Activated T-cell treated with anti-CD3 and anti-CD28 coated beads, Interleukin-2, amount 50 U/mL, for 24 hours (primary cell): ENCODE measurements around the gene TMPRSS13.
"Not testable (repeated sequence)": the region's sequence is repeated elsewhere in the genome, so short reads cannot be mapped to it uniquely, and the experiment has no call there.

Experiments
- DNase-seq: peaks from one replicate; pipeline ENCODE4 v3.0.0-alpha.2; 2020
- H3K27ac Mint-ChIP-seq: 2 replicates; pipeline ENCODE4 v1.8.0; 2020; ENCODE audit warnings: mild to moderate bottlenecking, mixed read lengths
- H3K27me3 Mint-ChIP-seq: 2 replicates; pipeline ENCODE4 v1.8.0; 2020; ENCODE audit warnings: mixed read lengths
- H3K36me3 Mint-ChIP-seq: 2 replicates; pipeline ENCODE4 v1.8.0; 2020; ENCODE audit warnings: low read depth, mixed read lengths
- H3K4me1 Mint-ChIP-seq: 2 replicates; pipeline ENCODE4 v1.8.0; 2020; ENCODE audit warnings: low read depth, mixed read lengths
- H3K4me3 Mint-ChIP-seq: 2 replicates; pipeline ENCODE4 v1.8.0; 2020; ENCODE audit warnings: mild to moderate bottlenecking, moderate library complexity, mixed read lengths
- H3K9me3 Mint-ChIP-seq: 2 replicates; pipeline ENCODE4 v1.8.0; 2020; ENCODE audit warnings: mixed read lengths

Gene TMPRSS13

DNA sequence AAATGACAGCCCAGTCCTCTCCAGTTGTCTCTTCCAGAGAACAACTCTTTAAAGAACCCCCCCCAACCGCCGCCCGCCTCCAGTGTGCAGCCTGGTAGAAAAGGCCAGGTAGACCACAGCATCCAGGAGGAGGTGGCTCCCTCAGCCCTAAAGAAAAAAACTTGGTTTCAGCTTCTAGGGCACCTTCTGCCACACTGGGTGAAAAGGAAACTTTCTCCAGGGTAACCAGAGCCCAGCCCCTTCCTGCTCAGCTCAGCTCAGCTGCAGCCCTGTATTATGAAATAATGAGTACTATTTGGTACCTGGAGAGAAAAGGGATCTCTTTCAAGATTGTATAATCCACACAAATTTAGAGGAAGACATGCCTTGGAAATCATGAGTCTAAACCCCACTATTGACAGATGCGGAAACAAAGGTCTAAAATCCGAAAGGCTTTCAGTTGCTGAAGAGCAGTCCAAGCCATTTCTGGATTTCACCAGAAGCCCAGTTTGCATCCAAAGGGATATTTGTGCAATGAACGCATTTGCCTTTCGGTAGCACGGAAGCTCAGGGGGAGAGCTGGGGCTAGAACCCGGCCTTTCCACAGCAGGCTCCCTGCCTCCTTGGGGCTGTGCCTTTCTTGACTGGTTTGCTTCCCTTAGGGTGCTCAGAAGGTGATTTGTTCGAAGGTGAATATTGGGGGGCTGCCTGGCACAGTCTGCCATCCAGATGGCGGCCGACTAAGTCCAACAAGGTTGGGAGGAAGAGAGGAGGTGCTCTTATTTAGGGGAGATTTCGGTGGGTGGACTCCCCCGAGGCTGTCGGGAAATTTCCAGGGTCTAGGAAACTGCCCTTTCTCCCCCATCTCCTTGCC lies 56.0 kb downstream of the TMPRSS13 start:
- H3K27ac Mint-ChIP-seq, result no peak overlapping the region
- no peaks in the 10 kb centered on the region for H3K36me3 Mint-ChIP-seq
- peaks cover 58% of the 10 kb centered on the region for H3K27me3 Mint-ChIP-seq
- no peak overlapping the region for H3K4me3 Mint-ChIP-seq
- no peaks in the 10 kb centered on the region for H3K9me3 Mint-ChIP-seq
- DNase-seq, result no peak
- peaks cover 30% of the 10 kb centered on the region for H3K4me1 Mint-ChIP-seq

DNA sequence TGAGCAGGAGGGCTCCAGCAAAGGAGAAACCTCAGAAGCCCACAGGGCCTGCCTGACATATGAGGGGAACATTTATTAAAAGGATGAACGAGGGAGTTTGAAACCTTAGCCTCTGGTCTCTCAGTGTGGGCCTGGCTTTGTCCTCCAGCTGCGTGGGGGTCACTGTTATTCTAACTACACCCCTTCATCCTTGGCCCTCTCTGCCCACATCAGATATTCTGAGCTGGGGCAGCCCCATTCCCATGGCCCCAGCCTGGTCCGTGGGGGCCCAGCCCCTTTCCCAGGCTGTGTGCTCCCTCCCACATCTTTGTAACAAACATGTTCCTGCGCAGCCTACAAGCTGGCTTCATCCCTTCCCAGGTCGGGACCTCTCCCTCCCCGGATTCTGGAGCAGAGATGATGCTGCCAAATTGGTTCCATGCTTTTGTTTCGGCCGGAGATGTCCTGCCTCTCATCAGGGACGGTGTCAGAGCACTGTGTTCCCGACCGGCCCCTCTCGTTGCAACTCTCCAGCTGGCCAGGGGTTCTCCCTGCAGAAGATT lies 56.7 kb downstream of the TMPRSS13 start:
- no peak for DNase-seq
- Mint-ChIP-seq H3K4me3 (no peak overlapping the region), H3K27me3 (peaks cover 50% of the 10 kb centered on the region), H3K9me3 (no peaks in the 10 kb centered on the region), H3K4me1 (peaks cover 30% of the 10 kb centered on the region), H3K36me3 (no peaks in the 10 kb centered on the region), H3K27ac (no peak overlapping the region)

DNA sequence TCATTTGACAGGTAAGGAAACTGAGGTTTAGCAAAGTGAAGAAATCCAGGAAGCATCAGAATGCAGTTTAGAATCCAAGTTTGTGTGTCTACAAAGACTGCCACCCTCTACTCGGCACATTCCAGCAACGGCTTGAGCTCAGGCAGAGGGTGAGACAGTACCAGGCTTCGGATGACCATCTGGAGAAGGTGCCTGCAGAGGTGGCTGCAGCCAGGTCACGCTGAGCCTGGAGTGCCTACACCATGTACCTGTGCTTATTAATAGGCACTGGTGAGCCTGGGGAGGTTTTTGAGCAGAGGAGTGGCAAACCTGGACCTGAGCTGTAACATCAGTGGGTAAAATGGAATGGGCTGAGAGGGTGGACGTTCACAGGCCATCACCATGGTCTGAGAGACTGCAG lies 57.4 kb downstream of the TMPRSS13 start:
- no peak overlapping the region for H3K27ac Mint-ChIP-seq
- H3K27me3 Mint-ChIP-seq, result peaks cover 43% of the 10 kb centered on the region
- H3K4me1 Mint-ChIP-seq, result peaks cover 28% of the 10 kb centered on the region
- DNase-seq, result no peak
- no peaks in the 10 kb centered on the region for H3K9me3 Mint-ChIP-seq
- H3K4me3 Mint-ChIP-seq, result no peak overlapping the region
- no peaks in the 10 kb centered on the region for H3K36me3 Mint-ChIP-seq

DNA sequence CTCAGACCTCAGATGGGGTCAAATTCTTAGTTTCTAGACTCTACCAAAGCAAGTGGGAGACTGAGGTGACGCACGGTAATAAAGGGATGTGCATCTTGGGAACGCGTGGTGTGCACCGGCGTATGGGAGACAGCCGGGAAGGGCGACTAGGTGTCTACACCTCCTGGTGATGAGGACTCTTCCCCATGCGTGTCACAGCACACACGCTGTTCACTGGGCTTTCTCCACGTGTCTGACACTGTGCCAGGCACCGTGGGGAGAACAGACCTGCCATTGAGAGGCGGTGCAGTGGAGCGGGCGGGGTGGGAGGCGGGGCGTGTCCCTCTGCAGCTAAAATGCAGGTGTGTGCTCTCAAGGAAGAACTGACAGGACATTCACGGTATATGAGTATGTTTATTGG lies 58.0 kb downstream of the TMPRSS13 start:
- no peaks in the 10 kb centered on the region for H3K9me3 Mint-ChIP-seq
- H3K36me3 Mint-ChIP-seq, result no peaks in the 10 kb centered on the region
- H3K4me1 Mint-ChIP-seq, result peaks cover 25% of the 10 kb centered on the region
- no peak overlapping the region for H3K27ac Mint-ChIP-seq
- H3K27me3 Mint-ChIP-seq, result peaks cover 40% of the 10 kb centered on the region
- no peak for DNase-seq
- no peak overlapping the region for H3K4me3 Mint-ChIP-seq

DNA sequence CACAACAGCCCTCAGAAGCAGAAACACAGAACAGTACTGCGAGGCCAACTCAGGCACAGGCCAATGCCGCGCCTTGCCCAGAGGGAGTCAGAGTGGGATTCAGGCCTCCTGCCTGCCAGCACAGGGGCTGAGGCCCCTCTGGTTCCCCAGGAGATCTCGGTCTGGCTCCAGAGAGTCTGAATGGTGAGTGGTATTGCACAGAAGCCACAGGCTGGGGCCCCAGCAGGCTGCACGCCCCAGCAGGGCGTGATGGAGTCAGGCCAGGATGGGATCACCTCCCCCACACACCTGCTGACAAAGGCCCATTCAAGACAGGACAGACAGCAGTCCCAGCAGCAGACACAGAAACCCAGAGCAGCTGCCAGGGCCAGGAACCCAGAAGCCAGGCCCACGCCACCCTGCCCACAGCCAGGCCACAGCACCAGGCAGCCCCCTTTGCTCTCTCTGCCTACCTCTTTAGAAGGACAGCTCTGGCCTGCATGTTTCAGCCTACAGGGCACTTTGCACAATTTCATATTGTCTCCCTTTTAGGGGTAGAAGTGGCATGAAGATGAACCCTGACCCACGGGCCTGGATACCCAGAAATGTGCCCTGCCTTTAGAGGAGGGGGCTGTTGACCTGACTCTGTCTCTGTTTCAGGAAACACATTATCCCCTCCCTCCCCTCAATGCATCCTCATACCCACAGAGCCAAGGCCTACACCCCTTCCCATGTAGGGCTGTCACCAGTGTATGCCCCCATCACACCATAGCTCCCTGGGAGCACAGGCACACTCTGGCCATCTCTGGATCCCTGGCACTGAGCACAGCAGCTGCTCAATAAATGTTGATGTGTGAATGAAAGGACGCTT lies 58.9 kb downstream of the TMPRSS13 start:
- Mint-ChIP-seq H3K4me3 (no peak overlapping the region), H3K36me3 (no peaks in the 10 kb centered on the region), H3K4me1 (peaks cover 17% of the 10 kb centered on the region), H3K27me3 (peaks cover 32% of the 10 kb centered on the region), H3K27ac (no peak overlapping the region), H3K9me3 (no peaks in the 10 kb centered on the region)
- DNase-seq, result no peak

DNA sequence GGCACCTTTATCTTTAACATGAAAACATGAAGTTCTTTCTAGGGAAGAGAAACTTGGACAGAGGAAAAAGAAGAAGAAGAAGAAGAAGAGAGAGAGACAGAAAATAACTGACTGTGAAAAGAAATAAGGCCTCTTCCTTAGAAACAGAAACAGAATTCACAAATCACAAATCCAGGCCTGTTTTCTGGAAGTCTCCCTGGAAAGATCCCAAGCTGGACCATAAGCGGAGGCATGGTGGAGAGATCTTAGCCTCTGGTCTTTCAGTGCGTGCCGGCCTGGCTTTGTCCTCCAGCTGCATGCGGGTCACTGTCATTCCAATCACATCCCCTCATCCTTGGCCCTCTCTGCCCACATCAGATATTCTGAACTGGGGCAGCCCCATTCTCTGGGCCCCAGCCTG lies 59.6 kb downstream of the TMPRSS13 start:
- Mint-ChIP-seq H3K36me3 (no peaks in the 10 kb centered on the region), H3K9me3 (no peaks in the 10 kb centered on the region), H3K4me3 (no peak overlapping the region)

DNA sequence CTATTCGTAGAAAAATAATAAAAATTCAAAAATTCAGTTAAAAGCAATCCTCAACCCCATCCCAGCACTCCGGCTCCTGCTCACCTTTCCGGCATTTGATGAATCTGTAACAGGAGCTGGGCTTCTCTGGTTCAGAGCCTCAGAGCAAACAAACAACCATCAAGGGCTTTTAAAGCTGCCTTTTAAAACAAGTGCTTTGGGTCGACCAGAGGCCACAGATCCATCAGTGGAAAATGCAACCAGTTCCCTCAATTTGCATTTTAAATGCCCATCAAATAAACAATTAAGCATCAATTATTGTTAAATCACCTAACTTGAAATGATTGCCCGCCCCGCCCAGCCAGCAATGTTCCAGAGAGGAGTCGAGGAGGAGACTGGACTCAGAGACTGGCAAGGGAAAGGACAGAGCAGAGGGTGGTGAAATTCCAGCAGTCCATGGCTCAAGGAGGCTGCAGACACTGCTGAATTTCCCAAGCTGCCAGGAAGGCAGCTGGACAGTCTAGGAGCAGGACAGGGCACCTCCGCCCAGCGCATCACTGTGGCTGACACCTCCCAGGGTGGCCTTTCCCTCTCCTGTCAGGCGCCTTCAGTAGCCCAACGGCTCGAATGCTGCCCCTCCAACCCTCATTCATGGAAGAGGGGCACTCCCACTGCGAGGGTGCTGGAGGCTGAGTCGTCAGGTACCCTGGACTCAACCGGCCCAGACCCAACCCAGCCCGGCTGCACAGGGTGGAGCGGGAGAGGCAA lies 60.2 kb downstream of the TMPRSS13 start:
- Mint-ChIP-seq H3K9me3 (no peaks in the 10 kb centered on the region), H3K4me1 (peaks cover 8% of the 10 kb centered on the region), H3K27me3 (peaks cover 20% of the 10 kb centered on the region), H3K36me3 (no peaks in the 10 kb centered on the region), H3K27ac (no peak overlapping the region), H3K4me3 (no peak overlapping the region)
- DNase-seq, result no peak

More for the DNA sequence above, 59.6 kb downstream of the TMPRSS13 start:
- Mint-ChIP-seq H3K4me1 (peaks cover 13% of the 10 kb centered on the region), H3K27ac (no peak overlapping the region), H3K27me3 (peaks cover 26% of the 10 kb centered on the region)
- DNase-seq, result no peak

DNA sequence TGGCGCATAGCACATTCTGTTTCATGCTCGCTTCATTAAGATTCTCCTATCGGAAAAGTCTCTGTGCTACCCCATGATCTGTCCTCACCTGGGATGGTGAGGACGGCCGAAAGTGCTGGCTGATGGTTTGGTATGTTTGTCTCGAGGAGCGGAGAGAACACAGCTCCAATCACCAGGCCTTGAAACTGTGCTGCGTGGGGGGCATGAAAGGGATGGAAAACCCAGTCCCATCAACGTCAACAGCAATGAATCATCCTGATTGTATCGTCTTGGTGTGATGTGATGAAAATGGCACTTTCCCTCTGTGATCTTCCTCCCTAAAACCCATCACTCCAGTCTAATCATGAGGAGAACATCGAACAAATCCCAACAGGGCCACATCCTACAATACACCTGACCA lies 61.1 kb downstream of the TMPRSS13 start:
- Mint-ChIP-seq H3K36me3 (no peaks in the 10 kb centered on the region), H3K4me1 (peaks cover 3% of the 10 kb centered on the region), H3K4me3 (no peak overlapping the region), H3K27ac (no peak overlapping the region), H3K27me3 (peaks cover 11% of the 10 kb centered on the region), H3K9me3 (no peaks in the 10 kb centered on the region)
- no peak for DNase-seq

DNA sequence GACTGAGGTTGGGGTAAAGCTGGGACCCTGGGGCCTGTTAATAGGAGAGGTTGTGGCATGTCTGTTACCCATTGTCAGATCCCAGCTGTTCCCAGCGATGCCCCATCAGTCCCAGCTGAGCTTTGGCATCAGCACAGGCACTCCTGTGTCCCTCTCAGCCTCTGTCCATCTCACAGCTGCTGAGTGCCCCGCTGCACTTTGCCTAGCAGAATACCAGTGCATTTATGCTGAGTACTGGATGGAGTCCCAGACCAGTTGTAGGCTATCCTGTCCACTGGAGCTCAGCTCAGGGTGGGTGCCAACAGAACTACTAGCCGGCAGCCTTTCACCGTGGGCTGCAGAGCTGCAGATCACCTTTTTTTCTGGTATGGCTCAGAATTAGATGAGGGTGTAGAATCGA lies 62.7 kb downstream of the TMPRSS13 start:
- DNase-seq, result no peak
- Mint-ChIP-seq H3K36me3 (no peaks in the 10 kb centered on the region), H3K27ac (no peak overlapping the region), H3K4me1 (peaks cover 1% of the 10 kb centered on the region), H3K4me3 (no peak overlapping the region), H3K27me3 (no peaks in the 10 kb centered on the region), H3K9me3 (no peaks in the 10 kb centered on the region)

DNA sequence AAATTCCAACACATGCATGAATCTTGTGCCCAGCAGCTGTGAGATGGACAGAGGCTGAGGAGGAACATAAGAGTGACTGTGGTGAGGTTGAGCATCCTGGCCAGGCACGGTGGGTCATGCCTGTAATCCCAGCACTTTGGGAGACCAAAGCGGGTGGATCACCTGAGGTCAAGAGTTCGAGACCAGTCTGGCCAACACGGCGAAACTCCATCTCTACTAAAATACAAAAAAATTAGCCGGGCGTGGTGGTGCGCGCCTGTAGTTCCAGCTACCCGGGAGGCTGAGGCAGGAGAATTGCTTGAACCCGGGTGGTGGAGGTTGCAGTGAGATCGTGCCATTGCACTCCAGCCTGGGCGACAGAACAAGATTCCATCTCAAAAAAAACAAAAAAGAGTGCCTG lies 63.7 kb downstream of the TMPRSS13 start:
- H3K9me3 Mint-ChIP-seq, DNase-seq, H3K4me3 Mint-ChIP-seq, H3K36me3 Mint-ChIP-seq, H3K27ac Mint-ChIP-seq, H3K27me3 Mint-ChIP-seq, H3K4me1 Mint-ChIP-seq: not testable (repeated sequence)

DNA sequence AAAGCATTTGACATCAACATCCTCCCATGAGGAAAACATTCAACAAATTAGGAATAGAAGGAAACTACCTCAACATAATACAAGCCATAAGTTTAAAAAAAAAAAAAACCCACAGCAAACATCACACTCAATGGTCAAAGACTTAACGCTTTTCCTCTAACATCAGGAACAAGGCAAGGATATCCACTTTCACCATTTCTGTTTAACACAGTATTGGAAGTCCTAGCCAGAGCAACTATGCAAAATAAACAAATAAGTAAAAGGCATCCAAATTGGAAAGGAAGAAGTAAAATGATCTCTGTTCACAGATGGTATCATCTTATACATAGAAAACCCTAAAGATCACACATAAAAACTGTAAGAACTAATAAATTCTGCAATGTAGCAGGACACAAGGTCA lies 65.8 kb downstream of the TMPRSS13 start:
- H3K4me3 Mint-ChIP-seq, result no peak overlapping the region
- H3K36me3 Mint-ChIP-seq, result no peaks in the 10 kb centered on the region
- no peak overlapping the region for H3K27ac Mint-ChIP-seq

DNA sequence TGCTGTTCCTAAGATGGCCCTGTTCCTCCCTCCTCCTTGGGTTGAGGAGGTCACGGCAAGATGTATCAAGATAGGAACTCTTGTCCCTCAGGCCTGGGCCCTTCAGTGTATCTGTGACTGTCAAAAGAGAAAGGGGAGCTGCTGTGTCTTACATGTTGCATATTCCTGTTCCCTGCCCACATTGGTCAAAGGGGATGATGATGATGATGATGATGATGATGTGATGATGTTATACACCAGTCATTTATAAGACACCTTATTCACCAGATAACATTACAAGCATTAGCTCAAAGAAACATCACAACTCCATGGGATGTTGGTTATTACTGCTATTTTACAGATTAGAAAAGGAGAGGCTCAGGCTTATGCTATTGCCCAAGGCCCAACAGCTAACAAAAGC lies 66.4 kb downstream of the TMPRSS13 start:
- Mint-ChIP-seq H3K4me3 (no peak overlapping the region), H3K27me3 (no peaks in the 10 kb centered on the region), H3K36me3 (no peaks in the 10 kb centered on the region), H3K9me3 (no peaks in the 10 kb centered on the region), H3K4me1 (no peaks in the 10 kb centered on the region), H3K27ac (no peak overlapping the region)
- no peak for DNase-seq

More for the DNA sequence above, 65.8 kb downstream of the TMPRSS13 start:
- Mint-ChIP-seq H3K27me3 (no peaks in the 10 kb centered on the region), H3K4me1 (peaks cover 1% of the 10 kb centered on the region), H3K9me3 (no peaks in the 10 kb centered on the region)
- DNase-seq, result no peak

DNA sequence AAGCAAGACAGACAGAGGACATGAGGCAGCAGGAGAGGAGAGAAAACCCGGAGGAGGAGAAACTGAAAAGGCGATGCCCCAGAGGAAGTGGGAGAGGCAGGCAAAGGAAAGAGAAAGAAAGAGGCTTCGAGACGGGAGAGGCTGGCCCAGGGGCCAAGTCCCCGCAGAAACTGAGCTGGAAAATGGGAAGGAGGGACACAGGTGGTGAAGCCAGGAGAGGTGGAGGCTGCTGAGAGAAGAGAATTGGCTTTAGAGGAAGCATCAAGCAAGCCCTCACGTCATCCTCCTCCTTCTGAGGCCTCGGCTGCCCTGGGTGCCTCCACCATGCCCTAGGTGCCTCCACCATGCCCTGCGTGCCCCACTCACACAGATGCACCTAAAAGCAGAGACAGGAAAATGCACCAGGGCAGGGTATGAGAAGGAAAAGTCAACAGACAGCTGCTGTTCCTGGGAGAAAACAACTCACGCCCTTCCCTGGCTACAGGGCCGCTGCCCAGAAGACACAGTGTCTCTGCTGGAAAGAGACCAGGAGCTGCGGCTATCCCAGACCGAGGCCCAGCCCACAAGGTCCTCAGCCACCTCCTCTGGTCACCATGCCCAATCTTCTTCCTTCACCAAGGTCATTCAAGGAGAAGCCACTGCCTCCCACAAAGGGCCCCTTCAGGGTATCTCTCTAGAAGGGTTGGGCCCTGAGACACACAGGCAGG lies 67.0 kb downstream of the TMPRSS13 start:
- Mint-ChIP-seq H3K4me1 (no peaks in the 10 kb centered on the region), H3K27me3 (no peaks in the 10 kb centered on the region), H3K4me3 (no peak overlapping the region), H3K27ac (no peak overlapping the region), H3K9me3 (no peaks in the 10 kb centered on the region), H3K36me3 (no peaks in the 10 kb centered on the region)
- no peak for DNase-seq
